ENCODE measurements around the gene VPS35L. TPM values are rescaled to one million over a fixed set of nuclear protein-coding genes. Genes with fewer than 3 reads are reported as not detected.
A peak's percentile ranks its signal among the peaks of the same experiment; 100 is the strongest.

VPS35L gene
- total and polyA plus RNA-seq, 2 of the 13 experiments (the other 11 are each of a cell fraction or from before 2014, with no cell fraction given) = 1.4 to 1.6 TPM

- no peaks in the 10 kb centered on the region for H3K79me2 ChIP-seq (ENCODE audit: insufficient read depth, low read length)
- ATAC-seq = no peak
- peaks cover 4% of the 10 kb centered on the region; the same call in 1 of the 2 replicates for H4K20me1 ChIP-seq (ENCODE audit: insufficient read depth, low read length)
- H3K27me3 ChIP-seq (ENCODE audit: control insufficient read depth in 1 of 2, insufficient read depth in 2 of 2, low read length in 2 of 2) = no peaks in the 10 kb centered on the region
- H3K27ac ChIP-seq (ENCODE audit: extremely low read length, insufficient read depth, low read length) = no peak overlapping the region
- intact Hi-C loops (cut with micrococcal nuclease; ENCODE audit: unreplicated experiment) (no loop called here), in situ Hi-C loops (cut with HindIII; ENCODE audit: extremely low pct_ligation_motif_present, low pct_unique_long_range_greater_than_20kb) (no loop called here)
- POLR2A ChIA-PET = interaction anchor here (2.7 kb wide), 1 partner anchor 18 kb away, joined by 12 read pairs; the partner anchor contains the start of genes IQCK and KNOP1
- WGBS (ENCODE audit: low lambda C conversion rate) = 97% methylated on average over 8 of the region's 8 CpGs
- no TSS peak for BruUV-seq (replicated peaks)
- peaks cover 12 to 25% of the 10 kb centered on the region in 2 experiments; a peak in 4 of 5 replicates for H3K36me3 ChIP-seq (replicated peaks in 1 of 2; ENCODE audit: control insufficient read depth in 1 of 2, insufficient read depth in 2 of 2, low read length in 2 of 2)
- CTCF ChIA-PET (ENCODE audit: low intra/inter-chr PET ratio, low total read pairs) = no interaction called here
- H3K4me3 ChIP-seq (replicated peaks in 1 of 3; ENCODE audit: insufficient read depth in 1 of 3, low read depth in 2 of 3, low read length in 3 of 3) = no peak overlapping the region
- H3K9ac ChIP-seq (ENCODE audit: insufficient read depth, low read depth, low read length) = no peak overlapping the region
- FAIRE-seq = no peak
- no peak for DNase-seq (ENCODE audit: low spot score)
- H2AFZ ChIP-seq (ENCODE audit: low read length) = no peak overlapping the region
- H3K4me1 ChIP-seq (ENCODE audit: insufficient read depth, low read length) = peaks cover 20% of the 10 kb centered on the region
- no peak overlapping the region for H3K4me2 ChIP-seq (ENCODE audit: low read depth, low read length)
- TF ChIP-seq SP4 (CRISPR knock-in tag; IDR thresholded peaks at IDR 0.05) = no peak
- TF ChIP-seq ZNF768 (CRISPR knock-in tag; IDR thresholded peaks at IDR 0.05) = peak; percentile 39; the same call in 1 of the 2 replicates
- 0 out of 2 replicates have a peak, but pooled peaks have one; percentile 20 for TF ChIP-seq NFE2L1 (CRISPR knock-in tag; IDR thresholded peaks at IDR 0.05; ENCODE audit: borderline replicate concordance)
- TF ChIP-seq AGO2 (optimal IDR thresholded peaks at IDR 0.05; ENCODE audit: low read depth, low read length) = peak; percentile 72
- 0 out of 2 replicates have a peak, but pooled peaks have one; percentile 28 for TF ChIP-seq DZIP1 (CRISPR knock-in tag; IDR thresholded peaks at IDR 0.05)
- 0 out of 2 replicates have a peak, but pooled peaks have one; percentile 8 for TF ChIP-seq ZNF280B (CRISPR knock-in tag; IDR thresholded peaks at IDR 0.05; ENCODE audit: borderline replicate concordance)
- no peak for TF ChIP-seq TFDP2 (CRISPR knock-in tag; IDR thresholded peaks at IDR 0.05)
- TF ChIP-seq ZNF709 (CRISPR knock-in tag; IDR thresholded peaks at IDR 0.05) = no peak
- no peak for TF ChIP-seq SRY (CRISPR knock-in tag; IDR thresholded peaks at IDR 0.05)
- peak; percentile 54; the same call in 1 of the 2 replicates for TF ChIP-seq EEA1 (CRISPR knock-in tag; IDR thresholded peaks at IDR 0.05; ENCODE audit: borderline replicate concordance)
- H3K9me3 ChIP-seq (ENCODE audit: low read length) = no peaks in the 10 kb centered on the region
These were observed 144.0 kb downstream of the VPS35L start for GRCh38 chr16:19699472-19699871.

Data from HepG2 (cell line).